GM12873 (cell line): ENCODE results near the gene ABLIM2.

Experiments
- CTCF ChIP-seq: IDR thresholded peaks from 2 replicates; pipeline ENCODE4 v1.5.1; 2012; ENCODE audit warnings: low read depth, mild to moderate bottlenecking, moderate library complexity, low read length, control low read depth; ENCODE audit not compliant: insufficient read depth; ENCODE audit errors: missing control alignments

ABLIM2 gene

DNA sequence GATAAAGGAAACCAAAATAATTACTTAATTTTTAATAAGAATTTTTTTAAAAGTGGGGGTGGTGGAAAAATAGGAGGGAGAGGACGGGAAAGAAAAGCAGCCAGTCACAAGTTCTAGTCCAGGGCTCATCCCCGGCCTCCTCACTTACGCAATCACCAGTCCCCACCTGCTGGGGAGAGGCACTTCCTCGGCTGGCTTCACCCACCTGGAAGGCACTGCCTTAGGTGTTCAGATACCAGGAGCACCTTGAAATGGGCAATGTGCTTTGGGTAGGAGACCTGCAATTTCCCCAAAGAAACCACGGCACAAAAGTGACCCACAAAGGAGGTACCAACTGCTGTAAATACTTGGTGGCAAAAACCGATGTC lies 242.8 kb downstream of the ABLIM2 start:
- no peak for TF ChIP-seq CTCF
